Inferior parietal cortex (tissue), 1 donor: ENCODE data around the gene TMEM255B.
A peak's percentile ranks its signal among the peaks of the same experiment; 100 is the strongest.
"Not testable (repeated sequence)": the region's sequence is repeated elsewhere in the genome, so short reads cannot be mapped to it uniquely, and the experiment has no call there.

ENCODE experiments used
- DNase-seq: peaks from one replicate; pipeline ENCODE4 v3.0.0-alpha.2; 2016; ENCODE audit errors: extremely low spot score

Gene TMEM255B

GRCh38 chr13:113758651-113759524, at the start of gene TMEM255B:
Gene TMEM255B, plus strand, starts transcription at chr13:113759226. Its CDS starts 44 bp downstream, at chr13:113759270.
- DNase-seq = peak; percentile 25

GRCh38 chr13:113722921-113723320, 36.1 kb upstream of the TMEM255B start:
- no peak for DNase-seq

- no peak for DNase-seq
These were observed 35.5 kb upstream of the TMEM255B start for GRCh38 chr13:113723410-113724015.

- no peak for DNase-seq
These were observed 34.8 kb upstream of the TMEM255B start for GRCh38 chr13:113724016-113724758.

- DNase-seq = peak; percentile 59
These were observed 34.2 kb upstream of the TMEM255B start for GRCh38 chr13:113724780-113725315.

- not testable (repeated sequence) for DNase-seq
These were observed 33.5 kb upstream of the TMEM255B start for GRCh38 chr13:113725329-113726105.

- DNase-seq = not testable (repeated sequence)
These were observed 32.8 kb upstream of the TMEM255B start for GRCh38 chr13:113726106-113726821.

GRCh38 chr13:113726961-113727411, 32.0 kb upstream of the TMEM255B start:
- no peak for DNase-seq

GRCh38 chr13:113728571-113729054, 30.4 kb upstream of the TMEM255B start:
- DNase-seq = no peak

GRCh38 chr13:113729187-113730019, 29.6 kb upstream of the TMEM255B start:
- DNase-seq = no peak

GRCh38 chr13:113730258-113730691, 28.8 kb upstream of the TMEM255B start:
- no peak for DNase-seq

GRCh38 chr13:113730831-113731191, 28.2 kb upstream of the TMEM255B start:
- no peak for DNase-seq

GRCh38 chr13:113731192-113732175, 27.5 kb upstream of the TMEM255B start:
- DNase-seq = no peak

- DNase-seq = no peak
These were observed 26.7 kb upstream of the TMEM255B start for GRCh38 chr13:113732176-113732960.

- no peak for DNase-seq
These were observed 25.8 kb upstream of the TMEM255B start for GRCh38 chr13:113732961-113733950.
